Inflammatory macrophage treated with lipopolysaccharide for 4 hours (primary cell): ENCODE measurements around the gene FBXL7.

Experiments
- DNase-seq: peaks from one replicate; pipeline ENCODE4 v3.0.0-alpha.2; 2020

The FBXL7 gene

DNA sequence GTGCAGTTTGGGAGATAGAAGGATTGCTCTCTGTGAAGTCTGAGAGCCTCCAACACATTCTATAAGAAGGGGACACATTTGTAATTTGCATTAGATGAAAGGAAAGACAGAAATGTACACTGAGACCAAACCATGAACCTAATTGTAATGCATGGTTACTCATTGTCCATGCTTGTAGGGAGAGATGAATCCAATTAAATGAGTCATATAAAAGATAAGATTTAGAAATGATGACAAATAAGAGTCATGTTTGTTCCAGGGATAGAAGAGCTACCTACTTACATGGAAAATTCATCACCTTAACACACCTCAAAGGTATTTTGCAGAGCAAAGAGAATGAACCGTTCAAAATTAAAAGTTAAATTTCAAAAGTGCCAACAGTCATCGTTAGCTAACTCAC lies 85.1 kb downstream of the FBXL7 start:
- DNase-seq = no peak

DNA sequence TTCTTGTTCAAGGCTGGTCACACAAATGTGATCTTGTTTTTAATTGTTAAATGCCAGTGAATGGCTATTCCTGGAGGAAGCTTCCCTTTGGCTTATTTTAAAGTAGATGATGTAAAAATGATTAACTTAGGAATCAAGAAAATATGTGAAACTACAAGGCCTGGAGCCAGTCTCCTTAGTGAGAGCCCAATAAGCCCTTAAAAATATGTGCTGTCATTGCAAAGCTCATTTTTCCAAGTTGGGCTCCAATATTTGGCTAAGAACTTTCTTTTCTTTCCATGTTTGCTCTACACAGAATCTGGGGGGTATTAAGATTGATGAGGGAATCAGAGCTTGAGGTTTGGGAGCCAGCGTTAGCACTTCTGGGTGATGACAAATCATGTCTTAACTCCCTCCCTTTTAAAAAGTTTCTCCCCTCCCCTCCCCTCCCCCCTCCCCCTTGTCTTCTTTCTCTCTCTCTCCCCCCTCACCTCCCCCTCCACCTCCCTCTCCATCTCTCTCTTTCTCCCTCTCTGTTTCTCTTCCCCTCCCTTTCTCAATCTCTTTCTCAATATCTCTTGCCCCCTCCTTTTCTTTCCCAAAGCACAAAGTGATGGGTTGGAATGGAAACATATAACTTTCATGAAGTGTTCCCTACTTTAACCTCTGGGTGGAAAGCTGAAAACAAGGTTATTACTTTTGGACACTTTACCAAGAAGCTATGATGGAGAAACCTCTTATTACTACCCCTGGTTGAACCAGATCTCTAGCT lies 86.0 kb downstream of the FBXL7 start:
- no peak for DNase-seq

DNA sequence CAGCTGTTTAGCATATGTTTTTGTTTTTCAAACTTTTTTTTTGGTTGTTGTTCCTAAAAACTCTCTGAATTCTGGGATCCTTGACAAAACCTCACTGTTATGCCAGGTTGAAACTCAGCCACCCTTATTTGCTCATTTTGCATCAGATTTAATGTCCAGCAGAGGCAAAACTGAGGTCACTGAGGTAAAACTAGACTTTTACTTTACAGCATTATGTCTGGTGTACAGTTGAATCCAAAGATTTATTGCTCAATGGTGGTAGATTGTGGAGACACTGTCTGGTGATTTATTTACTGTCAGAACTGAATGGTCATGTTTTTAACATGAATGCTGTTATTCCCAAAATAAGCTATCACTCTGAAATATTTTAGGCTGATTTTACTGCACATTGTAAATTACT lies 87.9 kb downstream of the FBXL7 start:
- DNase-seq = no peak

DNA sequence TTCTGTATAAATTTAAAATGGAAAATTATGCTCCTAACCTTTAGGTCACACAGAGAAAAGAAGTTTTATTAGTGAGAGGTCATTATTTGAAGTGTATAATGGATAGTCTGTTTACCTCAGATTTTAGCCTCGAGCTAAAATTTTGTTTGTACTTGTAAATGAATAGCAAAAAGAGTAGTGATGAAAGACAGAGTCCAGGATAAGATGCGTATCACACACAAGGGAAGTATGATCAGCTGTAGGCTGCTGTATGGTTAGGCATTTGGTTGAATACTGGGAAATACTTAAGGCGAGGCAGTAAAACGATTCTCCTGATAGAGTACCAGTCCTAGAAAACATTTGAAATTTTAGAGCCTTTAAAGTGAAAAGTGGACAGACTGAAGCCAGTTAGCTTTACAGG lies 92.7 kb downstream of the FBXL7 start:
- no peak for DNase-seq

DNA sequence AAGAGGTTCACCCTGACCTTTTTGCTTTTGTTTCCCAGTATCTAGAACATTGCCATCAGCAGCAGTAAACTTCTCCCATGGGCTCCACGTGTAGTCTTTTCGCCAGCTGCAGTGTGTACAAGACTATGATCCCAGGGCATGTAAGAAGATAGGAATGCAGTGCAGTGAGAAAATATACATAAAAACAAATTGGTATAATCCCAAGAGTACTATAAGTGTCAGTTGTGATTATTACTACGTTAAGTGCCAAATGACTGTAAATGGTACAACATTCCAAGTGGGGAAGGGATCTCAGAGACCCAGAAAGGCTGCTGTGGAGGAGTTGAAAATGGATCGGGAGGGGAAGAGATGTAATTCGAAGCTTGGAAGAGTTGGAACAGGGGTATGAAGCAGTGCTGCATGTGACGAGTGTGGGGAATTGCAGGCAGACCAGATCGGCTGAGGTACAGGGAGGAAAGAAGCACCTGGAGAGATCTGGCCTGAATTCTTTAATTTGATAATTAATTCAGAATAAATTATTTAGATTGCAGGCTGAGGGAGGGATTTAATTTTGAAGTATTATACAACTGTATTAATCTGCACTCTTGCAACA lies 95.1 kb downstream of the FBXL7 start:
- no peak for DNase-seq

DNA sequence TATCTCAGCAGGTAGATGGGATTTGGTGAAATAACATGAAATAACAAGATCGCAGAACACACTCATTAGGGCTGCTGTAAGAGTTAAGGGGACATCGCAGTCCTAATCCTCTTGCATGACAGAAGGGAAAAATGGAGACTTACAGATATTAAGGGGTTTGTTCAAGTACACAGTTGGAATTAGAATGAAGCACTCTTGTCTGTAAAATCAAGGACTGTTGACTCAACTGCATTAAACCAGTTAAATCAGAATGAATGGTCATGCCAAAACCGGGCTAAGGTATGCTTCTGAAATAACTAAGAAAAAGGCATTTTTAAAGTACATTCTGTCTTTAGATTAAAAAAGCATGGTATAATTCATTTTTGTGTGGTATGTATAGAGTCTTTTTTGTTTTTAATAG lies 95.9 kb downstream of the FBXL7 start:
- no peak for DNase-seq

DNA sequence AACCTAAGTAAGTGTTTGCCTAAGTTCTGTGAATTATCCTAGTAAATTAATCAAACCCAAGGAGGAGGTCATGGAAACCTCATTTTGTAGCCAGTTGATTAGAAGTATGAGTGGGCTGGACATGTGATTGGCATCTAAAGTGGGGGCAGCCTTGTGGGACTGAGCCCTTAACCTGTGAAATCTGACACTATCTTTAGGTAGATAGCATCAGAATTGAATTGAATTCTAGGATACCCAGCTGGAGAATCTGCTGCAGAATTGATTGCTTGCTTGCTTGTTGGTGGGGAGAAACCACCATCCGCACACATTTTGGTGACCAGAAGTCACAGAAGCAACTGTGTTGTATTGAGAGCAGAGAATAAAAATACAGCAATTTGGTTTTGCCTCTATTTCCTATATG lies 97.0 kb downstream of the FBXL7 start:
- DNase-seq = no peak

DNA sequence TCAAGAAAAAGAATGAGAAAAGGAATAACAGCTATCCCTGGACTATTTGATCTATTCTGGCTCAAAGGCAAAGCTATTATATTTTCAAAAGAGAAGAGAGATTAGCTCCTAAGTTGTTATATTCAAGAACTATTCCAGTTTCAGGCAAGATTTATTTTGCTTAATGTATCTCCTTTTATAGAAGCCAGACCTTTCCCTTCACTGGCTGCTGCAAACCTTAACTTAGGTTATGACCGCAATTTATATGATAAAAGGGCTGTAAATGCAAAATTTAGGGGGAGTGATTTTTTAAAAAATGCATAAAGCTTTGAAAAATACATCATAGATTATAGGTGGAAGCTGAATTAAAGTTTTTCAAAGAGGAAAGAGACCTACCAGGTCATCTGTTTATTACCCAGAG lies 97.8 kb downstream of the FBXL7 start:
- no peak for DNase-seq

DNA sequence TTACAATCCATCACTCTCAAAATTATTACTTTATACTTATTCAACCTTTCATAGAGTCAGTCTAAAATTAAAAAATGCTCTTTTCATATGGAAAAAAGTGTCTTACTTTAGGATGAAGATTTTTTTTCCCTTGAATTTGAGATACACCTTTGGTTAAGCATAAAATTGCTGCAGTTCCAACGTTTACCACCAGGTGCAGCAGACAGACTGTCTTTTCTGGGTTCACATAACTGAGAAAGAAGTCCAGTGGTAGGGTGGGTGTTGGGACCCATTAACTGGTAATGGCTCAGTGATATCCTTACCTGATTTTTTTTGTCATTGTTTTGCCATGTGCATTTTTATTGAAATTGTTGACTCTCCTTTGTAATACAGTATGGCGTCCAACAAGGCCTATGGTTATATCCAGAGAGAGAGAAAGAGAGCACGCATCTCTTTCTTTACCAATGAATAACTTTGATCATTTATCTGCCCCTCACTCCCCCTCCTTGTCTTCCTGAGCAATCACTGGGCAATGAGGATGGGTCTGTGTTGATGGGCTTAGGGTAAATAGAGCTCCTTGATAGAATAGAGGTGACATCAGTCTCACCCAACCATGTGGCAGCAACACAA lies 98.4 kb downstream of the FBXL7 start:
- DNase-seq = no peak

DNA sequence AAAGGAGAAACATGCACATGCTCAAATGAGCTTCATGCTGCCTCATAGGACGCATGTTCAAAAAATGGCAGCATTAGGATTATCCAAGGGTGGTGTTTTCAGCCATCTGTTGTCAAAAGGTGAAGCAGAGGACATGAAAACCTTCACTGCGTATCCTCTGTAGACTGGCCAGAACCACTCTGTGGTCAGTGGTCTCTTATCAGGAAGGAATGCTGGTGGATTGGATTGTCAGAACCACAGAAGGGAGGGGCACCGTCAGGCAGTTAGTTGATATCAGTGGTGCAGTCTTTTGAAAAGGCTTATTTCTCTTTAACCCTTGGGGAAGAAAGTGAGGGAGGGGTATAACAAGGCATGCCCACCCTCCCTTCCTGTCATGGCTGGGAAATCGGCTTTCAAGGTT lies 100.1 kb downstream of the FBXL7 start:
- no peak for DNase-seq

DNA sequence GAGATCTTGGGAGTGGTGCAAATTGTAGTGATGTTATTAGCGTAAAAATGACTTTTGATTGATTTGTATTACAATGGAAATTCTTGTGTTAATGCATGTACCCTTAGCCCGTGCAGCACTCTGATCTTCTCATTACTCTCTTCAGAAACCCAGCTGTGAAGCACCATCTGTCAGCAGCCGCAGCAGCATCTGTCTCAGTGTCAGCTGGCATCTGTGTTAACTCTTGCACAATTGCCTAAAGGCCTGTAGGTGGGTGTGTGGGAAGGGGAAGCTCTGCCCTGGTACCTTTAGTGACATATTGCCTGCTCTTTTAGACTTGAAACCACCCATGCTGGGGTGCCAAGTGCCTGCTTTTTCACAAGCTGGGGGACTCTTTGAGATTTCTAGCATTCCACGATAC lies 101.3 kb downstream of the FBXL7 start:
- DNase-seq = no peak

DNA sequence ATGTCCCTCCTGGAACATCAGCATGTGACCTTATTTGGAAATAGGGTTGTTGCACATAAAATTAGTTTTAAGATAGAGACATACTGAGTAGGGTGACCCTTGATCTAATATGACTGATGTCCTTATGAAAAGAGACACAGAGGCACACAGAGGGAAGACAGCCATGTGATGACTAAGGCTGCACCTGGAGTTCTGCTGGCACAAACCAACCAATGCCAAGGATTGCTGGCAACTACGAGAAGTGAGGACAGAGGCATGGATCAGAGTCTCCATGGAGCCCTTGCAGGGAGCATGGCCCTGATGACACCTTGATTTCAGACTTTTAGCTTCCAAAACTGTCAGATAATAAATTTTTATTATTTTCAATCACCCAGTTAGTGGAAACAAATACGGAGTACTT lies 101.9 kb downstream of the FBXL7 start:
- DNase-seq = no peak

DNA sequence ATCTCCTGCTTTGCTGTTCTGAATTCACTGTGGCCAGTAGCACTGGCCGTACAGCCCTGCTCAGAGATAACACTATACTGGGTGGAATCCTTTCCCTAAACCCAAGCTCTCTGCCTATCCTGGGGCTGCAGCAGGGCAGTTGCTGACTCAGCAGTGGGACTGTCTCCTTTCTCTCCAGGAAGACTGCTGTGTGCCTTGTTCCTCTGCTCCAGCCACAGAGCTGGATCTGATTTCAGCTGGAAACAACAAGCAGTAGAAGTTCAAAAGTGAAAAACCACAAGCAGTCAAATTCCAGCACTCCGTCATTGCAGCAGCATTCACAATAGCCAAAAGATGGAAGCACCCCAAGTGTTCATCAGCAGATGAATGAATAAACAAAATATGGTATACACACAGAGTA lies 105.0 kb downstream of the FBXL7 start:
- no peak for DNase-seq

DNA sequence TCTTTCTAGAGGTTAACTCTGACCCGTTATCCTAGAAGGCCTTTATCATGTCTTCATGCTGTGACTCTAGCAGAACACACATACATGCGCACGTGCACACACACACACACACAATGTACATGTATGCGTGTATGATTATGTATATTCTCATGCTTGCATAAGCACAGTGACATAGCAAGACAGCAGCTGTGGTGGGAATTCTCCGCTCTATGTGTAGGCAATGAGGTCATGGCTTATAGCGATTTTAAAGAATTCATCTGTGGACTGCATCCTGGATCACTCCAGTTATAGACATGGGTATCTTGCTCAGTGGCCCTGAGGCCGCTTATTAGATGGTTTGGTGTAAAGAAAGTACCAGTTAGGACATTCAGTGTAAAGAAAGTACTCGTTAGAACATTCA lies 106.2 kb downstream of the FBXL7 start:
- DNase-seq = no peak

DNA sequence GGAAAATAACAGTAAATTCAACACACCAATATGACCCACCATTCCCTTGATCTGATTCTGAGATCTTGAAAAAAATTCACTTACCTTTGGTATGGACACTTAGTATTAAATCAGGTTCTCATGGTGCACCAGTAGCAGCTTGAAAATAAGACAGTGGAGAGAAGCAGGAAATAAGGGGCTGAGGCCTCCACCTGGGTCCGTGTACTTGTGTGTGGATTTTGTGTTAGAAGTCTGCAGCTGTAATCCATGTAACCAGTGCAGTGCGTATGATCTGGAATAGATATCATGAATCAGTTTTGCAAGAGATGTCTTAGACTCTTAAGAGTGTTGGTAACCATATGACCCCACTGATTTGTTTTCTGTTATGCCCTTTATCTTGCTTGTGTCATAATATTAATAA lies 107.1 kb downstream of the FBXL7 start:
- no peak for DNase-seq

DNA sequence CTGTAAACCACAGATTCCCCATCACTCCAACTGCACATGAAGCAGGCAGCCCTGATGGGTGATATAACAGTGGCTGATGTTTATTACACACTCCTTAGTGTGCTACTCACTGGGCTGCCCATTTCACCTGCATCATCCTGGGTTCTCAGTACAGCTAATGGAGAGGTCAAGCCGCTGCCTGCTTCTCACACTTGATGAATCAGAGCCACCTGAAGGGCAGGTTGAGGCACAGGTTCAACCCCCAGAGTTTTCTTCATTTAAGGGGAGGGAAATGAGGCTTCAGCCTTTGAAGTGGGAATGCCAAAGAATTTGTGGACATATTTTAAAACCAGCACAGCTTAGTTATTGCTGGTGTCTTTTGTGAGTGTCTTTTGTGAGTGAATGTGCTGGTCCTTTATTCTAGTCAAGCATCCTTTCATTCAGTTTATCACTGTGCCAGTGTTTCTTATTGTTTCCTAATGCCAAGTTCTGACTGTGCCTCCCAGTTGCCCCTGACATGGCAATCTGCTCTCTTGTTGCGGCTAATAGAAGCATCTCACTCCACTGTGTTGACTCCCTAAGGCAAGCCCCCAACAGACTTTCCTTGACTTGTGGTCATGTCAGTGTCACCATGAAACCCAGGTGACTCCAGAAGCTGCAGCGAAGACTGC lies 109.2 kb downstream of the FBXL7 start:
- DNase-seq = no peak

DNA sequence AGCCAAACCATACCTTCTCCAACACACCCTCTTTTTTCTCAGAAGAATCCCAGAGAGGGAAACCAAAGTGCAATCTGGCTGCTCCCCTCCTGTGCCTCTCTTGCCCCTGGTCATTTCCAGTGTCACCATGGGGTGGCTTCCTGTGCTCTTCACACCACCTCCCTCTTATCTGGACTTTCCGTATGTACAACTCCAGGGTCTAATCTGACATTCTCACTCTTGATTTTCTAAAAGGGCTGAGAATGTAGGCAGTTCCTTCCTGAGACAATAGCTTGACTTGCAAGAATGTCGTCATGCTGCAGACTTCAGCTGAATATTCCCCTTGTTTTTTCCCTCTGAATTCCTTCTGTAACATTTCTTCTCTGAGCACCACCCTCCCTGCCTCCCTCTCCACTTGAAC lies 110.2 kb downstream of the FBXL7 start:
- DNase-seq = no peak

DNA sequence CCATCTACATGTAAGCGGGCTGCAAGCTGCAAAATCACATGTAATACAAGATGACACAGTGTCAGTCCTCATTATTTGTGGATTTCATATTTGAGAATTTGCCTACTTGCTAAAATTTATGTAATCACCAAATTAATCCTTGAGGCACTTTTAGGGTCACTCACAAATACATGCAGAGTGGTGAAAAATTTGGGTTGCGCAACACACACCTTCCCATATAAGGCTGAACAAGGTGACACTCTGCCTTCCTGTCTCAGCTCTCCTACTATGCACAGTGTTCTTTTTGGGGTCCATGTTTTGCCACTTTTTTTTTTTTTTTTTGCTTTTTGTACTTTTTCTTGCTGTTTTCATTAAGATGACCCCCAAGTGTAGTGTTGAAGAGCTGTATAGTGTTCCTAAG lies 111.0 kb downstream of the FBXL7 start:
- no peak for DNase-seq

DNA sequence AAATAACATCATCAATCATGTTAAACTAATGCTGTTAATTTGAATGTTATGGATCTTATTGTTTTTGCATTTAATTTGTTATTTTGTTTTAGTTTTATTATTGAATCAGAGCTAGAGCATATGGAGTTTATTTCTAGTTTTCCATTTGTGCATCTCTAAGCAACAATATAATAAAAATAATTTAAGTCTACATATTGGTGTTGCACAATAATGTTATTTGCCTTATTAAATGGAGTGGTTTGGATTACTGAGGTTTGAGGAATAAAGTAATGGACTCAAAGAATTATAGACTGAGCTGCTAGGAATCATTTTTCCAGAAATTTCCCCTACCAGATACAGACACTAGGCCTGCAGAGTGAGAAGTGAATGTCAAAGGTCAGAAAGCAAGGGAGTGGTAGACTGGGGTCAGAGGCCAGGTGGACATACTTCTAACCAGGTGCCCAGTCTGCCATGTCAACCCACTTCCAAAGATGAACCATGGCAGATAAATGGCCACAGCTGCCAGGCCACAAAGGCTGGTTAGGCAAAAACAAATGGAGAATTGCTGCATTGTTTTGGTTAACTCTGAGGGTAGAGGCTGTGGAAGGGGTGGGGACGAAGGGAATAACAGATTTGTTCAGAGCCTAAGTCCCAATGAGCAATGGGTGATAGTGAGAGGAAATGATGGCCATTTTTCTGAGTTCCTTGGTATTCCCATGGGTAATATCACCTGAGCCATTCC lies 113.1 kb downstream of the FBXL7 start:
- no peak for DNase-seq

DNA sequence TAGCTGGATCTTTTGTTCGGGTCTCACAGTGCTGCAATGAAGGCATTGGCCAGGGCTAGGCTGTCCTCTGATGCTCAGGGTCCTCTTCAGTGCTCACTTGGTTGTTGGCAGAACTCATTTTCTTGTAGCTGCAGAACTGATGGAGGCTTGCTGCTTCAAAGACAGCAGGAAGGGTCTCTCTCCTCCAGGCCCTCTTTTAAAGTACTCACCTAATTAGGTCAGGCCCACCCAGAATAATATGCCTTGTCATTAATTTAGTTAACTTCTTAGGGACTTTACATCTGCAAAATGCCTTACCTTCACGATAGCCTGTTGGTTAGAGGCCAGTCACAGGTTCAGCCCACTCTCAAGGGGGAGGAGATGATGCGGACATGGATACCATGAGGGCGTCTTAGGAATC lies 114.7 kb downstream of the FBXL7 start:
- no peak for DNase-seq

DNA sequence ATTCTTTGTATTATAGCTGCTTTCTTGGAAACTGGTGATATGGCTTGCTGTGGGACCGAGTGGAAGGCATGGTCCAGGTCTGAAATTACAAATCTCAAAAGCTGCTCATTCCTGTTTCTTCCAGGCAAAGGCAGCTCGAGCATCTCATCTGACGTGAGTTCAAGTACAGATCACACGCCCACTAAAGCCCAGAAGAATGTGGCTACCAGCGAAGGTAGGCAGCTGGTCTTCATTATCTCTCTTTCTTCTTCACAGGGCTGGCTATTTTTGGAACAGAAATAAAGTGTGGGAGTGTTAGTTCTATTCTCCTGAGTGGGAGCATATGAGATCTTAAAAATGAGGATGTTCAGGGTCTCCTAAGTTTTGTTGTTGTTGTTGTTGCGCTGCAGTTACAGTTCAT lies 115.9 kb downstream of the FBXL7 start:
- no peak for DNase-seq

DNA sequence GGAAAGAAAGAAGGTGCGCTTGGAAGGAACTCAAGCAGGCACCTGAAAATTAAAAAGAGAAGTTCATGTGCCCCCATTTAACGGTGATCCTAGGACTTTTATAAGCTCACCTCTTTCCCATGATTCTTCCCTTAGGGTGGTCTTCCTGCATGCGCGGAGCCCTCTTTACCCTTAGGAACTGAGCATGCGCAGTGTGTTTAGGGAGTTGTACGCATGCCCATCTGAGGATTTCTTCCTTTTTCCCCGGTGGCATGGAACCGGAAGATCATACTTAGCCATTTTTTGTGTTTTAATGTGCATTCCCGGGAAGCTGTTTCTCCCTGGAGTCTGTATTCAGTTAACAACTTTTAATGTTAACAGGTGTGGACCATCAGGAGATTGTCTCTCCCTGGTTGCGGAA lies 119.0 kb downstream of the FBXL7 start:
- no peak for DNase-seq

DNA sequence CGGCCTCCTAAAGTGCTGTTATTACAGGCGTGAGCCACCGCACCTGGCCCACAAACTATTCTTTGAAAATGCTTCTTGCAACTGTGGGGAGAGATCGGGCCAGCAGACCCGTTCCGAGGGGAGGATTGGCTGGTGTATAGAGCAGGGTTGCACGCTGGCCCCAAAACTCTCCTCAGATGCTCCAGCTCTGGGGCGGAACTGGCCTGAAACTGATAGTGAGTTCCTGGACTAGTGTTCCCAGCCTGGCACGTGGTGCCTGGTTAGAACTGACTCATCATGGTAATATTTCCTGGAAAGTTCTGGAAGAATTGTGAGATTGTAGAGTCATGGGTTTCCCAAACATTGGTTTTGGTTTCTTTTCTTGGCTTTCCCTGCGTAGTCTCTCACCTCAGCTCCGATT lies 120.5 kb downstream of the FBXL7 start:
- no peak for DNase-seq

DNA sequence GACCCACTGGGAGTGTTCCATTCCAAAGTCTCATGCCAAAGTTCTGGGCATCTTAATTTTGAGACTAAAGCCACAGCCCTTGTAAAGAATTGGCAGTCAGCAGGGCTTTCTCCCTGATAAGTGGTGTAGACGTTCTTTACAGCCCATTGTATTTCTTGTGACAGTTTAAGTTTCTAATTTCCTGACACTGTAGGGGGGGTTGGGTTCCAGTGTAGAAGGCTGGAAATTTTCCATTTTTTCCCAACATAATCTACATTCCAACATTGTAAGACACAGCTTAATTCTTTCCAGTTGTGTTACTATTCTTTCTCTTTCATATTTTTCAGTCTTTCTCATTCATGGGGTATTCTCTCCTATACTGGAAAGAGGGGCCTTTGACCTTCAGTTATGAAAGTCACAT lies 121.1 kb downstream of the FBXL7 start:
- DNase-seq = no peak
